Measurements from ENCODE around the gene ATF7IP.
"Not testable (repeated sequence)": the region's sequence is repeated elsewhere in the genome, so short reads cannot be mapped to it uniquely, and the experiment has no call there.

The ATF7IP gene

DNA sequence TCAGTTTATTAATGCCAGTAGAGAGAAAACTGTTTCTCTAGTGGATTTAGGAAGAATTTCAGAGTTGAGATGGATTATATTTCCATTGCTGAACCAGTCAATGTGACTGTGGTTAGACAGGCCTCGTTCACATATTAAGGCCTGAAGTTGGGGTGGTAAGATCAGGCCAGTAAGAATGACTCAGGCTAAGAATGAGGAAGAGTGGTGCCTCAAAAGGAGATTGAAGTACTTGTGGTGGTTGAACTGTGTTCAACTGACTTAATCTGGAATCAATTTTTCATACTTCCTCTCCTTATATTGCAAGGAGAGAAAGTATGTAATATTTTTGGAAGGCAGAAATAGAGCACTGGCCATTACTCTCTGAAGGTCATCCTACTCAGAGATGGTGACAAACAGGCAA lies 37.8 kb upstream of the ATF7IP start:
- no peak overlapping the region for H3K4me3 ChIP-seq (ENCODE audit: low read depth, low read length)
- TF ChIP-seq, protein P1, sequence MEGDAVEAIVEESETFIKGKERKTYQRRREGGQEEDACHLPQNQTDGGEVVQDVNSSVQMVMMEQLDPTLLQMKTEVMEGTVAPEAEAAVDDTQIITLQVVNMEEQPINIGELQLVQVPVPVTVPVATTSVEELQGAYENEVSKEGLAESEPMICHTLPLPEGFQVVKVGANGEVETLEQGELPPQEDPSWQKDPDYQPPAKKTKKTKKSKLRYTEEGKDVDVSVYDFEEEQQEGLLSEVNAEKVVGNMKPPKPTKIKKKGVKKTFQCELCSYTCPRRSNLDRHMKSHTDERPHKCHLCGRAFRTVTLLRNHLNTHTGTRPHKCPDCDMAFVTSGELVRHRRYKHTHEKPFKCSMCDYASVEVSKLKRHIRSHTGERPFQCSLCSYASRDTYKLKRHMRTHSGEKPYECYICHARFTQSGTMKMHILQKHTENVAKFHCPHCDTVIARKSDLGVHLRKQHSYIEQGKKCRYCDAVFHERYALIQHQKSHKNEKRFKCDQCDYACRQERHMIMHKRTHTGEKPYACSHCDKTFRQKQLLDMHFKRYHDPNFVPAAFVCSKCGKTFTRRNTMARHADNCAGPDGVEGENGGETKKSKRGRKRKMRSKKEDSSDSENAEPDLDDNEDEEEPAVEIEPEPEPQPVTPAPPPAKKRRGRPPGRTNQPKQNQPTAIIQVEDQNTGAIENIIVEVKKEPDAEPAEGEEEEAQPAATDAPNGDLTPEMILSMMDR (IDR thresholded peaks at IDR 0.05; ENCODE audit: borderline replicate concordance, insufficient read depth, low read depth, low read length), result no peak

DNA sequence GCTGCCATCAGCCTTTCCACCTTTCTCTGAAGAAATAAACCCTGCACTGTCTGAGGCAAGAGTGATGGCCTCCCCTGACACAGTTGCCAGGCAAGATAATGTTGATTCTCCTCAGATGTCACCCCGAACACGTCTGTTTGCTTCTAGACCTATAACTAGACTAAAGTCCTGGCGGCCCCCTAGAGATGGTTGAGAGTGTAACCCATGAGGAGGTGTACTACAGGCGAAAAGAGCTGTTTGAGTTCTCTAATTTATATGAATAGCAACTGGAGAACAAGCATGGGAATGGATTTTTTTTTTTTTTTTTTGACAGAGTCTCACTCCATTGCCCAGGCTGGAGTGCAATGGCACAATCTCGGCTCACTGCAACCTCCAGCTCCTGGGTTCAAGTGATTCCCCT lies 33.0 kb upstream of the ATF7IP start:
- no peak overlapping the region for H3K4me3 ChIP-seq (ENCODE audit: low read depth, low read length)
- TF ChIP-seq, protein P1 (IDR thresholded peaks at IDR 0.05; ENCODE audit: borderline replicate concordance, insufficient read depth, low read depth, low read length), result no peak

DNA sequence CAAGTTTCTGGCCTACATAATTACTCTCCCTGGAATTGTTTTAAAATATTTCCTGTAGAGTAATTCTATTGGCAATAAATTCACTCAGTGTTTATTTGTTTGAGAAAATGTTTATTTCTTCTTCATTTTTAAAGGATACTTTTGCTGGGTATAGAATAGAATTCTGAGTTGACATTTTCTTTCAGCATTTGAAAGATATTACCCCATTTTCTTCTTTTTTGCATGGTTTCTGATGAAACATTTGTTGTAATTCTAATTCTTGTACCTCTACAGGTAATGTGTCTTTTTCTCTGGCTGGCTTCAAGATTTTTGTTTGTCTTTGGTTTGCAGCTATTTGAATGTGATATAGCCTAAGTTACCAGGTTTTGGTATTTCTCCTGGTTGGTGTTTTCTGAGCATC lies 25.1 kb upstream of the ATF7IP start:
- TF ChIP-seq, protein P1 (IDR thresholded peaks at IDR 0.05; ENCODE audit: borderline replicate concordance, insufficient read depth, low read depth, low read length), result no peak
- no peak overlapping the region for H3K4me3 ChIP-seq (ENCODE audit: low read depth, low read length)

DNA sequence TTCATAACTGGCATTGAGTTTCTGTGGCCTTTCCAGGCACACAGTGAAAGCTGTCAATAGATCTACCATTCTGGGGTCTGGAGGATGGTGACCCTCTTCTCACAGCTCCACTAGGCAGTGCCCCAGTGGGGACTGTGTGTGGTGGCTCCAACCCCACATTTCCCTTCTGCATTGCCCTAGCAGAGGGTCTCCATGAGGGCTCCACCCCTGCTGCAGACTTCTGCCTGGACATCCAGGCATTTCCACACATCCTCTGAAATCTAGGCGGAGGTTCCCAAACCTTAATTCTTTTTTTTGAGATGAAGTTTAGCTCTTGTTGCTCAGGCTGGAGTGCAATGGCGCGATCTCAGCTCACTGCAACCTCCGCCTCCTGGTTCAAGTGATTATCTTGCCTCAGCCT lies 14.0 kb upstream of the ATF7IP start:
- not testable (repeated sequence) for H3K4me3 ChIP-seq (ENCODE audit: low read depth, low read length)

DNA sequence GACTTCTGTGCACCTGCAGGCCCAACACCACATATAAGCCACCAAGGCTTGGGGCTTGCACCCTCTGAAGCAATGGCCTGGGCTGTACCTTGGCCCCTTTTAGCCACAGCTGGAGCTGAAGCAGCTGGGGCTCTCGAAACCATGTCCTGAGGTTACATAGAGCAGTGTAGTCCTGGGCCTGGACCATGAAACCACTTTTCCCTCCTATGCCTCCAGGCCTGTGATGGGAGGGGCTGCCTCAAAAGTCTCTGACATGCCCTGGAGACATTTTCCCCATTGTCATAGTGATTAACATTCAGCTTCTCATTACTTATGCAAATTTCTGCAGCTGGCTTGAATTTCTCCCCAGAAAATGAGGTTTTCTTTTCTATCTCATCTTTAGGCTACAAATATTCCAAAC lies 13.4 kb upstream of the ATF7IP start:
- H3K4me3 ChIP-seq (ENCODE audit: low read depth, low read length), result not testable (repeated sequence)

DNA sequence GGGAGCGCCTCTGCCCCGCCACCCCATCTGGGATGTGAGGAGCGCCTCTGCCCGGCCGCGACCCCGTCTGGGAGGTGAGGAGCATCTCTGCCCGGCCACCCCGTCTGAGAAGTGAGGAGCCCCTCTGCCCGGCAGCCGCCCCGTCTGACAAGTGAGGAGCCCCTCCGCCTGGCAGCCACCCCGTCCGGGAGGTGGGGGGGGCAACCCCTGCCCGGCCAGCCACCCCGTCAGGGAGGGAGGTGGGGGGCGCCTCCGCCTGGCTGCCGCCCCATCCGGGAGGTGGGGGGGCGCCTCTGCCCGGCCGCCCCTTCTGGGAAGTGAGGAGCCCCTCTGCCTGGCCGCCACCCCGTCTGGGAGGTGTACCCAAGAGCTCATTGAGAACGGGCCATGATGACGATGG lies 10.8 kb upstream of the ATF7IP start:
- not testable (repeated sequence) for H3K4me3 ChIP-seq (ENCODE audit: low read depth, low read length)

DNA sequence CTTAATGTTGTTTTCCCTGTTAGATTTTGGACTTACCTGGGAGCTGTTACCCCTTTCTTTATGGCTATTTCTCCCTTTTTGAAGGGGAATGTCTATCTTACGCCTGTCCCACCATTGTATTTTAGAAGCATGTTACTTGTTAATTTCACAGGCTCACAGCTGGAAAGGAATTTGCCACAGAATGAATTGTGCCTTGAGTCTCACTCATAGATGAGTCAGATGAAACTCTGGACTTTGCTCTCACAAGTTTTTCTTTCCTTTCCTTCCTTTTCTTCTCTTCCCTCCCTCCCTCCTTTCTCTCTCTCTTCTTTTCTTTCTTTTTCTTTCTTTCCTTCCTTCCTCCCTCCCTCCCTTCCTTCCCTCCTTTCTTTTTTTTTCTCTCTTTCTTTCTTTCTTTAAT lies 9.3 kb upstream of the ATF7IP start:
- no peak overlapping the region for H3K4me3 ChIP-seq (ENCODE audit: low read depth, low read length)
- TF ChIP-seq, protein P1 (IDR thresholded peaks at IDR 0.05; ENCODE audit: borderline replicate concordance, insufficient read depth, low read depth, low read length), result no peak

DNA sequence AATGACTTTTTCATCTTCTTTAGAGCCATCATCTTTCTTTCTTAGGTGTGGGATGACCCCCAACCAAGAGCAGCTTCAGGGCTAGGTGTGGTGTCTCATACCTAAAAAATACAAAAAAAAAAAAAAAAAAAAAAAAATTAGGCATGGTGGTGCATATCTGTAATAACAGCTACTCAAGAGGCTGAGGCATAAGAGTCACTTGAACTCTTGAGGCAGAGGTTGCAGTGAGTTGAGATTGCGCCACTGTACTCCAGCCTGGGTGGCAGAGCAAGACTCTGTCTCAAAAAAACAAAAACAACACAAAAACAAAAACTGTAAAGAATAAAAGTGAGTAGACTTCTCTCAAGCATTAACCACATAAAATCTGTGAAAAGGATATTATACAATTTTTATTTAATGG lies 8.0 kb upstream of the ATF7IP start:
- H3K4me3 ChIP-seq (ENCODE audit: low read depth, low read length), result no peak overlapping the region
- TF ChIP-seq, protein P1 (IDR thresholded peaks at IDR 0.05; ENCODE audit: borderline replicate concordance, insufficient read depth, low read depth, low read length), result no peak

DNA sequence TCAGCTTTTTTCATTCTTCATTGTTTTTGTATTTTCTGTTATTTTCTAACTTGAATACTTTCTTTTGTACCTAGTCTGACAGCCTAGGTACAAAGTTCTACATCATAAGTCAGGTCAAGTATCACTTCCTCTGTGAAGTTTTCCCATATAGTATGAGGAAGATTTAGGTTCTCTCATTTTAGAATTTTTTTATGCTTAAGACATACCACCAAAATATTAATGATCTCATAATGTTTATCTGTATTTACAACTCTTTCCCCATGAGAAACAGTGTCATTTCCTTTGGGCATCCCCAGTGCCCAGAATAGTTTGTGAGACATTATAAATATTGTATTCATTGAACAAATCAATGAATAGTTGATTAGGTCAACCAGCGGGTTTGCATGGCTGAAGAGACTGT lies 3.1 kb upstream of the ATF7IP start:
- no peak overlapping the region for H3K4me3 ChIP-seq (ENCODE audit: low read depth, low read length)
- TF ChIP-seq, protein P1 (IDR thresholded peaks at IDR 0.05; ENCODE audit: borderline replicate concordance, insufficient read depth, low read depth, low read length), result no peak

Measured in GM12875 (cell line).